Measurements from ENCODE around the gene NTM. TPM values are rescaled to one million over a fixed set of nuclear protein-coding genes. Genes with fewer than 3 reads are reported as not detected.
A peak's percentile ranks its signal among the peaks of the same experiment; 100 is the strongest.
"Not testable (repeated sequence)": the region's sequence is repeated elsewhere in the genome, so short reads cannot be mapped to it uniquely, and the experiment has no call there.

NTM gene
- total and polyA plus RNA-seq, 12 donors = 0.43 to 3.0 (median 1.3) TPM

DNA sequence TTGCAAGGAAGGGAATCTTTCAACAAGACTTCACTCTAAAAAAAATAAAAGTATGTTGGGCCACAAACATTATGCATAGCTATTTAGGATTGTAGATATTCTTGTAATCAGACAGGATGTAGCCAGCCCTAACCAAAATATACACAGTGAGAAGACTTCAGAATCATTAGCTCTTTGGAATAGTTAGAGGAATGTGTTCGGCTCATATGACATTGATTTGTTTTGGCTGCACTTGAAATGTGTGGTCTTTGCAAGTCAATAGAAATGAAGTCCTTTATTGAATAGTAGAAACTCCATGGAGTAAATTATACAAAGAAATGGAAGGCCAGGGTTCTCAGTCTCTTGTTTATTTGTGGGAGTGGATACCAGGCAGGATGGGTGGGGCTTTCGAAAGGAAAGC lies 692.1 kb downstream of the NTM start:
- no peak for TF ChIP-seq CTCF (IDR thresholded peaks at IDR 0.05)
- H3K27ac ChIP-seq = no peak overlapping the region
- intact Hi-C loops (cut with DNase I) = no loop called here
- ATAC-seq (no peak), DNase-seq (no peak)
- H3K27me3 ChIP-seq = no peaks in the 10 kb centered on the region
- H3K4me1 ChIP-seq = peaks cover 0 to 4% (median 0%) of the 10 kb centered on the region in 9 donors
- peaks cover 0 to 18% (median 5%) of the 10 kb centered on the region in 11 donors for H3K9me3 ChIP-seq
- 70 to 77% methylated on average over 2 of the region's 2 CpGs for WGBS, 2 donors
- H3K36me3 ChIP-seq = no peaks in the 10 kb centered on the region
- H3K4me3 ChIP-seq = no peak overlapping the region

DNA sequence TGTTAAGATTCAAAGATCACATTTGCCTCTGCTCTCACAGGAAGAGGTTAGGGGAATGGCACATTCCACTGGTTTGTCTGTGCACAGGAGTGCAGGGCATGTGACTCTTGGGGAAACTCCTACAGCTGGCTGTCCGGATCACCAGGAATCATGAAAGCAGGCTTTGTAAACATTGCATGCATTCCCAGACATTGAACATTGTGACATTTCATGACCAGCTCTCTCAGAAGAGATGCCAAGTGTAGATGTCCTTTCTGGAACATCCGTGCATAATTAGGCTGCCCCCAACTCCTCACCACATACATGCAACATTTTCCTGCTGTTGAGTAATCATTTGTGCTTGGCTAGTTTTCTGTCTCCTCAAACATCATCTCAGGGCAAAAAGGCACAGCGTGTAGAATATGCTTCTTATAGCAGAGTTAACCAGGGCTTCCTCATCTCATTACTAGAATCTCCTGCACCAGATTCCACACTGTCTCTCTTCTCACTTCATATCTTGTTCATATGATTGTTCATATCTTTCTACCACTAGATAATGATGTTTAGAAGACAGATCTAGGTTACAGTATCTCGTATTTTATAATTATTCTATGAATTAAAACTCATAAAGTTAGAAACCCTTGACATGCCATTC lies 694.7 kb downstream of the NTM start:
- peak overlapping the region in 1 of 10 donors; percentile 31 for H3K27ac ChIP-seq

DNA sequence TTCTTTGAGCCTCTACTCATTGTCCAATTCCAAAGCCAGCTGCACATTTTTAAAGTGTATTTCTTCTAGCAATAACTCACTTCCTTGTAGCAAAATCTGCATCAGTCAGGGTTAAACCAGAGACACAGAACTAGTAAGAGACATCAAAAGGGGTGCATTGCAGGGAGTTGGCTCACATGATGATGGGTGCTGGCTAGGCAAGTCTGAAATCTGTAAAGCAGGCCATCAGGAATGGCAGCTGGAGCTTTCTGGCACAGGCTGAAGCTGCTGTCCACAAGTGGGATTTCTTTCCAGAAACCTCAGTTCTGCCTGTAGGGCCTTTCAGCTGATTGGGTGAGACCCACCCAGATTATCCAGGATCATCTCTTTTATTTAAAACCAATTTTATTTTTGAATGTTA lies 698.1 kb downstream of the NTM start:
- no peak overlapping the region for H3K27ac ChIP-seq
- H3K36me3 ChIP-seq = no peaks in the 10 kb centered on the region
- peaks cover 0 to 17% (median 6%) of the 10 kb centered on the region in 9 donors for H3K4me1 ChIP-seq
- no peaks in the 10 kb centered on the region for H3K27me3 ChIP-seq
- TF ChIP-seq CTCF (IDR thresholded peaks at IDR 0.05) = no peak
- peaks cover 0 to 22% (median 5%) of the 10 kb centered on the region in 11 donors for H3K9me3 ChIP-seq
- no peak overlapping the region for H3K4me3 ChIP-seq
- DNase-seq (no peak), ATAC-seq (no peak)
- intact Hi-C loops (cut with DNase I) = no loop called here

More for the DNA sequence above, 694.7 kb downstream of the NTM start:
- Histone ChIP-seq H3K4me3 (no peak overlapping the region), H3K36me3 (no peaks in the 10 kb centered on the region), H3K4me1 (peaks cover 0 to 3% (median 0%) of the 10 kb centered on the region in 9 donors), H3K9me3 (peaks cover 0 to 22% (median 5%) of the 10 kb centered on the region in 11 donors), H3K27me3 (no peaks in the 10 kb centered on the region)
- intact Hi-C loops (cut with DNase I) = no loop called here
- DNase-seq = no peak
- TF ChIP-seq CTCF (IDR thresholded peaks at IDR 0.05) = no peak
- 49 to 62% methylated on average over 4 of the region's 4 CpGs for WGBS, 2 donors
- peak in 2 of 8 donors; percentile 54 to 56 for ATAC-seq

GRCh38 chr11:132069593-132069992 lies 699.2 kb downstream of the NTM start:
- H3K4me3 ChIP-seq; H3K27me3 ChIP-seq; H3K36me3 ChIP-seq; H3K27ac ChIP-seq; intact Hi-C loops (cut with DNase I); ATAC-seq; DNase-seq: not testable (repeated sequence)
- WGBS, 2 donors = 92 to 94% methylated on average over 15 of the region's 15 CpGs
- peaks cover 0 to 17% (median 6%) of the 10 kb centered on the region in 9 donors for H3K4me1 ChIP-seq
- peaks cover 0 to 22% (median 5%) of the 10 kb centered on the region in 11 donors for H3K9me3 ChIP-seq

- intact Hi-C loops (cut with DNase I); H3K27ac ChIP-seq; H3K27me3 ChIP-seq; H3K4me3 ChIP-seq; DNase-seq; ATAC-seq; H3K36me3 ChIP-seq: not testable (repeated sequence)
- WGBS, 2 donors = 94% methylated on average over 14 of the region's 17 CpGs
- Histone ChIP-seq H3K4me1 (peaks cover 0 to 25% (median 6%) of the 10 kb centered on the region in 9 donors), H3K9me3 (peaks cover 0 to 20% (median 5%) of the 10 kb centered on the region in 11 donors)
Measured at GRCh38 chr11:132070907-132071306, 700.5 kb downstream of the NTM start.
